ENCODE measurements around the gene MALRD1. TPM values are rescaled to one million over a fixed set of nuclear protein-coding genes. Genes with fewer than 3 reads are reported as not detected.

Gene MALRD1
- total RNA-seq, 6 experiments from 2014 or later, result 0.29 to 0.49 (median 0.34) TPM; not detected in 2

DNA sequence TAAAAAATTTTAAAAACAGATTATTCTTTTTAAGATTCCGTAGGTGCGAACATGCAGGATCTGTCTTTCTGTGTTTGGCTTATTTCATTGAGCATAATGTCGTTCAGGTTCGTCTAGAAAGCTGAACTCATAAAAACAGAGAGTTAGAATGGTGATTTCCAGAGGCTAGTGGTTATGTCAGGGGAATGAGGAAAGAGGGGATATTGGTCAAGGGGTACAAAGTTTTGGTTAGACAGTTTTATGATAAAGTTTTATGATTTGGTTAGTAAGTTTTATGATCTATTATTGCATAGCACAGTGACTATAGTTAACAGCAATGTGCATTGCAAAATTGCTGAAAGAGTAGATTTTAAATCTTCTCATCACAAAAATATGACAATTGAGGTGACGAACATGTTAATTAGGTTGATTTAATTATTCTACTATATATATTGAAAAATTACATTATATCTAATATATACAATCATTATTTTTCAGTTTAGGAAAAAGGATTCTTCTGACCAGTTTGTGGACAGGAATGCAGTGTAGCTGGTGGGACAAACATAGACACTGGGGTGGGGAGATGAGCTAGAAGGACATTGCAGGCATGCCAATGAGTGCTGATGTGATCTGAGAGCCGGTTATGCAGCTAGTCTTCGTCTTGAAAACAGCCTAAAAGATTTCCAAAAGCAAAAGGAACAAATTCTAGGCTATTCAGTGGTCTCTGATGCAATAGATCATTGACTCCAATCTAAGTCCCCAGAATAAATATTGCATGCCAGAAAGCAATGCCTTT, 31.3 kb upstream of the MALRD1 start:
- no peak overlapping the region for H3K27ac ChIP-seq
- DNase-seq (no peak), ATAC-seq (no peak)
- H3K4me1 ChIP-seq, result no peaks in the 10 kb centered on the region
- no peak for TF ChIP-seq POLR2A (IDR thresholded peaks at IDR 0.05)
- TF ChIP-seq, protein P1, sequence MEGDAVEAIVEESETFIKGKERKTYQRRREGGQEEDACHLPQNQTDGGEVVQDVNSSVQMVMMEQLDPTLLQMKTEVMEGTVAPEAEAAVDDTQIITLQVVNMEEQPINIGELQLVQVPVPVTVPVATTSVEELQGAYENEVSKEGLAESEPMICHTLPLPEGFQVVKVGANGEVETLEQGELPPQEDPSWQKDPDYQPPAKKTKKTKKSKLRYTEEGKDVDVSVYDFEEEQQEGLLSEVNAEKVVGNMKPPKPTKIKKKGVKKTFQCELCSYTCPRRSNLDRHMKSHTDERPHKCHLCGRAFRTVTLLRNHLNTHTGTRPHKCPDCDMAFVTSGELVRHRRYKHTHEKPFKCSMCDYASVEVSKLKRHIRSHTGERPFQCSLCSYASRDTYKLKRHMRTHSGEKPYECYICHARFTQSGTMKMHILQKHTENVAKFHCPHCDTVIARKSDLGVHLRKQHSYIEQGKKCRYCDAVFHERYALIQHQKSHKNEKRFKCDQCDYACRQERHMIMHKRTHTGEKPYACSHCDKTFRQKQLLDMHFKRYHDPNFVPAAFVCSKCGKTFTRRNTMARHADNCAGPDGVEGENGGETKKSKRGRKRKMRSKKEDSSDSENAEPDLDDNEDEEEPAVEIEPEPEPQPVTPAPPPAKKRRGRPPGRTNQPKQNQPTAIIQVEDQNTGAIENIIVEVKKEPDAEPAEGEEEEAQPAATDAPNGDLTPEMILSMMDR (IDR thresholded peaks at IDR 0.05), result no peak
- WGBS (ENCODE audit: insufficient coverage, low coverage, low lambda C conversion rate, missing lambda C conversion rate), result 43% methylated on average over 7 of the region's 7 CpGs
- intact Hi-C loops (cut with DNase I), result no loop called here
- H3K4me3 ChIP-seq, result no peak overlapping the region
- H3K27me3 ChIP-seq, result no peaks in the 10 kb centered on the region
- no peaks in the 10 kb centered on the region for H3K36me3 ChIP-seq
- H3K9me3 ChIP-seq, result no peaks in the 10 kb centered on the region

DNA sequence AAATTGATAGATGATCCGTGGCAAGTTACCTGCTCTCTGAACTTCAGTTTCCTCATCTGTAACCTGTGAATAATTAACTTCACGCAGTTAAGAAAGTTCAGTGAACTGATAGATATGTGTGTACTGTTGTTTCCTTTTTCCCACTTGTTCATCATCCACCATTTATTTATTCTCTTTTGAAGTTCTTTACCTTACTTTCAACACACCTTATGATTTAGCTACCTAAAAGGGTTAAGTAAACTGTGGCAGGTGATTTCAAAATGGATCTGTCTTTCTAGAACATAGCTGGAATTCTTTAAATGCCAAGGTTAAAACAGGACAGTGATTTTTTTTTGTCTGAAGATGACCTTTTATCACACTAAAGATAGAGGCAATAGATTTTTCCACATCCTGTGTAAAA, 27.4 kb upstream of the MALRD1 start:
- H3K4me3 ChIP-seq, result no peak overlapping the region

DNA sequence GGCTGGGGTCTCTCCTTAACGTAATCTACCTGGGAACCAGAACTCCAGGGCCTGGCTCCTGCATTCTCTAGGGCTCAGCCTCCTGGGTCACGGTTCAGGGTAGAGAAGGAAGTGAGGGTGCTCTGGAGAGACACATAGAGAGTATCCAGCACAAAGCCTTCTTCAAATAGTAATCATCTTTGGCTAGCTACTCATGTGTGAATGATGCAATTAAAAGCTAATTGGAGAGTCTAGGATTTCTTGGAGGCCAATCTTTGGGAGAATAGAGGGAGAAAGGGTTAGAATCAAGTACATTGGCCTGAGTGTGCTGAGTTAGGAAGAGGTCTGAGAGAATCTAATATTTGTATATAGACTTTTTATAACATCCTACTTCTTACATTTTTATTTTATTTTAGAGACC, 24.0 kb upstream of the MALRD1 start:
- WGBS (ENCODE audit: insufficient coverage, low coverage, low lambda C conversion rate, missing lambda C conversion rate), result 48% methylated on average over 2 of the region's 2 CpGs
- H3K4me3 ChIP-seq, result no peak overlapping the region
- H3K36me3 ChIP-seq, result no peaks in the 10 kb centered on the region
- H3K4me1 ChIP-seq, result no peaks in the 10 kb centered on the region
- no peaks in the 10 kb centered on the region for H3K27me3 ChIP-seq
- H3K27ac ChIP-seq, result no peak overlapping the region
- no peak for TF ChIP-seq POLR2A (IDR thresholded peaks at IDR 0.05)
- TF ChIP-seq, protein P1 (IDR thresholded peaks at IDR 0.05), result no peak
- H3K9me3 ChIP-seq, result no peaks in the 10 kb centered on the region
- no peak for ATAC-seq
- intact Hi-C loops (cut with DNase I), result no loop called here
- DNase-seq, result no peak

More for the DNA sequence above, 27.4 kb upstream of the MALRD1 start:
- DNase-seq (no peak), ATAC-seq (no peak)
- Histone ChIP-seq H3K9me3 (no peaks in the 10 kb centered on the region), H3K27ac (no peak overlapping the region), H3K36me3 (no peaks in the 10 kb centered on the region), H3K27me3 (no peaks in the 10 kb centered on the region), H3K4me1 (no peaks in the 10 kb centered on the region)
- no peak for TF ChIP-seq POLR2A (IDR thresholded peaks at IDR 0.05)
- TF ChIP-seq, protein P1 (IDR thresholded peaks at IDR 0.05), result no peak
- intact Hi-C loops (cut with DNase I), result no loop called here
- 35% methylated on average over 2 of the region's 2 CpGs for WGBS (ENCODE audit: insufficient coverage, low coverage, low lambda C conversion rate, missing lambda C conversion rate)

DNA sequence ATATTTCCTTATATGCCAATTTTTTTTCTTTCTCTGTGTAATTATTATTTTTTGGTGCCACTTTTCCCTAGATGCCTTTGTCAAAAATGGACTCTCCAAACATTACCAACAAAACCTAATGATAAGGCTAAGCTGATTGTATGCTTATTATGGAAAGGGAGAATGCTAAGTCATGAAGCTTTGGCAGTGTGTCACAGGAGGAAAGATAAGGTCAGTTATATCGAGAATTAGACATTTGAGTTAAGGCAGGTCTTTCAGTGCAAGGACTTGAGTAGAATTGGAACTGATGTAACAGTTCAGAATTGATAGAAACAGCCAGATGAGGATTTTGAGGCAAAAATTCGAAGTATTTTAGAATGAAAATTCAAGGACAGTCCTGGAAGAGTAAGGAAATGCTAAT, 16.8 kb upstream of the MALRD1 start:
- ATAC-seq (no peak), DNase-seq (no peak)
- intact Hi-C loops (cut with DNase I), result no loop called here

More for the DNA sequence above, 16.8 kb upstream of the MALRD1 start:
- H3K27me3 ChIP-seq, result no peaks in the 10 kb centered on the region
- WGBS (ENCODE audit: insufficient coverage, low coverage, low lambda C conversion rate, missing lambda C conversion rate), result 12% methylated on average over 2 of the region's 2 CpGs
- TF ChIP-seq POLR2A (IDR thresholded peaks at IDR 0.05), result no peak
- TF ChIP-seq, protein P1 (IDR thresholded peaks at IDR 0.05), result no peak
- H3K9me3 ChIP-seq, result no peaks in the 10 kb centered on the region
- no peak overlapping the region for H3K4me3 ChIP-seq
- H3K4me1 ChIP-seq, result no peaks in the 10 kb centered on the region
- H3K36me3 ChIP-seq, result no peaks in the 10 kb centered on the region
- H3K27ac ChIP-seq, result no peak overlapping the region

Measured in right lobe of liver (tissue), 6 donors.